ENCODE data around the gene CNTNAP5.
A peak's percentile ranks its signal among the peaks of the same experiment; 100 is the strongest.

CNTNAP5 gene

DNA sequence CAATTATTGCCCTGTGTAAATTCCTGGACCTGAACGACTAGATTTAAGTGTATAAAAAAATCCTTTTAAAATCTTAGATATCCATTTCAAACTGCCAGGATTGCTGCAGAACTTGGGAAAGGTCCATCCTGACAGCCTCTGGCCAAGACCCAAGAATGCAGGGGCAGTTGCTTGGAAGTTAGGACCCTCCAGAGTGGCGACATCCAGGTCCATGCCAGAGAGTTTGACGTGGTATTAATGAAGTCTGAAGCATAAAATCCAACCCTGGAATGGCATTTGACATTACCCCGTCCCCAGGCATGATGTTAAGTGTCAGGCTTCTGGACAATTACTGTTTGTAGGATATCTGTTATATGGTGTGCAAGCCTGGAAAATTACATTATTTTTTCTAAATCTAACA lies 810.2 kb downstream of the CNTNAP5 start:
- no CpG with 5 or more reads among the region's 4 CpGs for WGBS (ENCODE audit: extremely low coverage, insufficient coverage, low lambda C conversion rate)

DNA sequence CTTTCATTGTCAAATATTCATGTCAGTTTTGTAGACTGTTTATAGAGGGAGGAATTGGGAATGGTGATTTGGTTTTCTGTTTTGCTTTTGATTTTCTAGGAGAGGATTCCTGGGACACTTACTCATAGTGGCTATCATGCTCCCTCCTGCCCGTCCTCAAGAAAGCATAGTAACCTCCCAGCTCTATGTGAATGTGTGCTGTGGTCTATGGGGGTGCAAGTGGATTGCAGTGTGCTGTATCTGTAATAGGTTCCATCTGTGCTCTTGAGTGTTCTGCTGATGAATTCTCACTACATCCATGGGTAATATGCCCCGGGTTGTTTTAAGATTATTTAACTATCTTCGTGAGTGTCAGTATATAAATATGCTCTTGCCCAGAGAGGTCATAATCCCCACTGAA lies 811.3 kb downstream of the CNTNAP5 start:
- no peaks in the 10 kb centered on the region for H3K27me3 ChIP-seq (ENCODE audit: insufficient read depth, low read length, poor library complexity)
- WGBS (ENCODE audit: extremely low coverage, insufficient coverage, low lambda C conversion rate) = no CpG with 5 or more reads among the region's 3 CpGs
- no peak overlapping the region for H3K56ac ChIP-seq (ENCODE audit: low read length)
- no peaks in the 10 kb centered on the region for H3K79me1 ChIP-seq (ENCODE audit: low read length)
- H3K18ac ChIP-seq (ENCODE audit: low read length) = no peak overlapping the region
- no peak overlapping the region for H2AK5ac ChIP-seq (ENCODE audit: low read length)
- no peak overlapping the region for H4K5ac ChIP-seq (ENCODE audit: low read length)
- H3K27ac ChIP-seq (ENCODE audit: low read depth, low read length) = no peak overlapping the region
- no peak overlapping the region for H2BK15ac ChIP-seq (replicated peaks; ENCODE audit: low read depth)
- no peaks in the 10 kb centered on the region for H3K79me2 ChIP-seq (ENCODE audit: control insufficient read depth, insufficient read depth, low read length)
- DNase-seq = peak; percentile 1
- H3K9ac ChIP-seq (ENCODE audit: low read length) = no peak overlapping the region
- H2BK5ac ChIP-seq (ENCODE audit: low read length) = no peak overlapping the region
- H2BK120ac ChIP-seq (ENCODE audit: low read depth, low read length) = no peak overlapping the region
- H4K8ac ChIP-seq (ENCODE audit: low read depth, low read length) = no peak overlapping the region
- H3K4me3 ChIP-seq (ENCODE audit: low read length) = no peak overlapping the region
- H3K36me3 ChIP-seq (ENCODE audit: control insufficient read depth, insufficient read depth, low read length) = no peaks in the 10 kb centered on the region
- no peak overlapping the region for H3K4me2 ChIP-seq (ENCODE audit: low read length)
- no peak overlapping the region for H3K4ac ChIP-seq (ENCODE audit: low read depth, low read length)
- no peak overlapping the region for H3K23ac ChIP-seq (ENCODE audit: low read length)
- H3K4me1 ChIP-seq (ENCODE audit: control insufficient read depth, low read depth, low read length) = no peaks in the 10 kb centered on the region

More for the DNA sequence above, 810.2 kb downstream of the CNTNAP5 start:
- Histone ChIP-seq H3K56ac (ENCODE audit: low read length) (no peak overlapping the region), H2BK15ac (replicated peaks; ENCODE audit: low read depth) (no peak overlapping the region), H2BK120ac (ENCODE audit: low read depth, low read length) (no peak overlapping the region), H3K4me2 (ENCODE audit: low read length) (no peak overlapping the region), H3K4me3 (ENCODE audit: low read length) (no peak overlapping the region), H3K4me1 (ENCODE audit: control insufficient read depth, low read depth, low read length) (no peaks in the 10 kb centered on the region), H3K36me3 (ENCODE audit: control insufficient read depth, insufficient read depth, low read length) (no peaks in the 10 kb centered on the region), H3K18ac (ENCODE audit: low read length) (no peak overlapping the region), H3K27ac (ENCODE audit: low read depth, low read length) (no peak overlapping the region), H4K5ac (ENCODE audit: low read length) (no peak overlapping the region), H3K79me1 (ENCODE audit: low read length) (no peaks in the 10 kb centered on the region), H2BK5ac (ENCODE audit: low read length) (no peak overlapping the region), H3K27me3 (ENCODE audit: insufficient read depth, low read length, poor library complexity) (no peaks in the 10 kb centered on the region), H2AK5ac (ENCODE audit: low read length) (no peak overlapping the region), H3K9ac (ENCODE audit: low read length) (no peak overlapping the region), H3K79me2 (ENCODE audit: control insufficient read depth, insufficient read depth, low read length) (no peaks in the 10 kb centered on the region), H3K4ac (ENCODE audit: low read depth, low read length) (no peak overlapping the region), H3K23ac (ENCODE audit: low read length) (no peak overlapping the region), H4K8ac (ENCODE audit: low read depth, low read length) (no peak overlapping the region)
- DNase-seq = no peak

GRCh38 chr2:124837496-124837895 lies 812.4 kb downstream of the CNTNAP5 start:
- Histone ChIP-seq H3K23ac (ENCODE audit: low read length) (no peak overlapping the region), H2AK5ac (ENCODE audit: low read length) (no peak overlapping the region), H2BK5ac (ENCODE audit: low read length) (no peak overlapping the region), H3K79me1 (ENCODE audit: low read length) (no peaks in the 10 kb centered on the region), H3K36me3 (ENCODE audit: control insufficient read depth, insufficient read depth, low read length) (no peaks in the 10 kb centered on the region), H3K4me2 (ENCODE audit: low read length) (no peak overlapping the region), H4K8ac (ENCODE audit: low read depth, low read length) (no peak overlapping the region), H4K5ac (ENCODE audit: low read length) (no peak overlapping the region), H3K56ac (ENCODE audit: low read length) (no peak overlapping the region), H3K4me1 (ENCODE audit: control insufficient read depth, low read depth, low read length) (no peaks in the 10 kb centered on the region), H3K18ac (ENCODE audit: low read length) (no peak overlapping the region), H2BK120ac (ENCODE audit: low read depth, low read length) (no peak overlapping the region), H2BK15ac (replicated peaks; ENCODE audit: low read depth) (no peak overlapping the region), H3K27ac (ENCODE audit: low read depth, low read length) (no peak overlapping the region), H3K4ac (ENCODE audit: low read depth, low read length) (no peak overlapping the region), H3K9ac (ENCODE audit: low read length) (no peak overlapping the region), H3K27me3 (ENCODE audit: insufficient read depth, low read length, poor library complexity) (no peaks in the 10 kb centered on the region), H3K79me2 (ENCODE audit: control insufficient read depth, insufficient read depth, low read length) (no peaks in the 10 kb centered on the region), H3K4me3 (ENCODE audit: low read length) (no peak overlapping the region)
- no CpG with 5 or more reads among the region's 2 CpGs for WGBS (ENCODE audit: extremely low coverage, insufficient coverage, low lambda C conversion rate)
- no peak for DNase-seq

DNA sequence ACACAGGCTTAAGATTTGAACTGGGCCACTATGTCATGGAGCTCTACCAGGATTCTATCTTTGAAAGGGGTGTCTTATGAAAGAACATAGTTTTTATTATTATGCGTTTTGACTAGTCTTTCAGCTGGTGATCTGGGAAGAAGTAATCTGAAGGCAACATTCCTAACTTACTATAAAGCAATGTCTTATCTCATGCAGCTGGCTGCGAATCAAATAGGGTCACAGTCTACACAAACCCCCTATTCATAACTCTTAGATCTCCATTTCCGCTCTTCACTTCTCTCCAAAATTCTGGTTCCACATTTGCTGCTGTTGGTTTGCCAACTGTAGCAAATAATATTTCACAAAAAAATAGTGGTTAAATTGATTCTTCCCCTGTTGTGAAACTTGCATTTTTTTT lies 813.3 kb downstream of the CNTNAP5 start:
- Histone ChIP-seq H2BK15ac (replicated peaks; ENCODE audit: low read depth) (no peak overlapping the region), H2AK5ac (ENCODE audit: low read length) (no peak overlapping the region), H3K9ac (ENCODE audit: low read length) (no peak overlapping the region), H3K79me1 (ENCODE audit: low read length) (no peaks in the 10 kb centered on the region), H3K56ac (ENCODE audit: low read length) (no peak overlapping the region), H3K4me1 (ENCODE audit: control insufficient read depth, low read depth, low read length) (no peaks in the 10 kb centered on the region), H3K18ac (ENCODE audit: low read length) (no peak overlapping the region), H3K4ac (ENCODE audit: low read depth, low read length) (no peak overlapping the region), H3K4me2 (ENCODE audit: low read length) (no peak overlapping the region), H2BK5ac (ENCODE audit: low read length) (no peak overlapping the region), H3K27me3 (ENCODE audit: insufficient read depth, low read length, poor library complexity) (no peaks in the 10 kb centered on the region), H3K27ac (ENCODE audit: low read depth, low read length) (no peak overlapping the region), H3K23ac (ENCODE audit: low read length) (no peak overlapping the region), H4K8ac (ENCODE audit: low read depth, low read length) (no peak overlapping the region), H3K36me3 (ENCODE audit: control insufficient read depth, insufficient read depth, low read length) (no peaks in the 10 kb centered on the region), H3K4me3 (ENCODE audit: low read length) (no peak overlapping the region), H4K5ac (ENCODE audit: low read length) (no peak overlapping the region), H2BK120ac (ENCODE audit: low read depth, low read length) (no peak overlapping the region), H3K79me2 (ENCODE audit: control insufficient read depth, insufficient read depth, low read length) (no peaks in the 10 kb centered on the region)
- no CpG with 5 or more reads among the region's 3 CpGs for WGBS (ENCODE audit: extremely low coverage, insufficient coverage, low lambda C conversion rate)
- no peak for DNase-seq

DNA sequence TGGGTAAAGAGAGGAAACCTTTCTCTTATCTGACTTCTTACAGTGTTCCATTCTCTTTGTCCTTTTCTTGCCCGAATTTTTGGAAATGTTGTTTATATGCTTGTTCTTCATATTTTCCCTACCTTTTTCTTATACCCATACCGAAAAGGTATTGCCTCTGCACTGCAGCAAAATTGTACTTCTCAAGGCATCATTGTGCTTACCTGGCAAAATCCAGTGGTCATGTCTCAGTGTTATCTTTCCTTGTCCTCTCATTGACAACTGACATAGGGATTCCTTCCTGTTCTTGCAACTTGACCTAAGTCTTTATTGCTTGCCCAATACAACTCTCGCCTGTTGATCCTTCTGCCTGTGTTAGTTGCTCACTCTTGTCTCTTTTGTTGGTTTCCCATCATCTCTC lies 842.2 kb downstream of the CNTNAP5 start:
- H3K27ac ChIP-seq (ENCODE audit: low read depth, low read length) = no peak overlapping the region
- no peak overlapping the region for H3K18ac ChIP-seq (ENCODE audit: low read length)
- H4K8ac ChIP-seq (ENCODE audit: low read depth, low read length) = no peak overlapping the region
- no peak overlapping the region for H2BK5ac ChIP-seq (ENCODE audit: low read length)
- no peak overlapping the region for H2BK15ac ChIP-seq (replicated peaks; ENCODE audit: low read depth)
- no peak overlapping the region for H3K4ac ChIP-seq (ENCODE audit: low read depth, low read length)
- no peaks in the 10 kb centered on the region for H3K36me3 ChIP-seq (ENCODE audit: control insufficient read depth, insufficient read depth, low read length)
- no peak overlapping the region for H3K9ac ChIP-seq (ENCODE audit: low read length)
- H3K79me2 ChIP-seq (ENCODE audit: control insufficient read depth, insufficient read depth, low read length) = no peaks in the 10 kb centered on the region
- H2AK5ac ChIP-seq (ENCODE audit: low read length) = no peak overlapping the region
- H3K56ac ChIP-seq (ENCODE audit: low read length) = no peak overlapping the region
- H3K4me3 ChIP-seq (ENCODE audit: low read length) = no peak overlapping the region
- no peaks in the 10 kb centered on the region for H3K27me3 ChIP-seq (ENCODE audit: insufficient read depth, low read length, poor library complexity)
- H3K79me1 ChIP-seq (ENCODE audit: low read length) = no peaks in the 10 kb centered on the region
- no peaks in the 10 kb centered on the region for H3K4me1 ChIP-seq (ENCODE audit: control insufficient read depth, low read depth, low read length)
- no peak overlapping the region for H2BK120ac ChIP-seq (ENCODE audit: low read depth, low read length)
- DNase-seq = no peak
- no CpG with 5 or more reads among the region's 3 CpGs for WGBS (ENCODE audit: extremely low coverage, insufficient coverage, low lambda C conversion rate)
- no peak overlapping the region for H3K4me2 ChIP-seq (ENCODE audit: low read length)
- H3K23ac ChIP-seq (ENCODE audit: low read length) = no peak overlapping the region
- H4K5ac ChIP-seq (ENCODE audit: low read length) = no peak overlapping the region

DNA sequence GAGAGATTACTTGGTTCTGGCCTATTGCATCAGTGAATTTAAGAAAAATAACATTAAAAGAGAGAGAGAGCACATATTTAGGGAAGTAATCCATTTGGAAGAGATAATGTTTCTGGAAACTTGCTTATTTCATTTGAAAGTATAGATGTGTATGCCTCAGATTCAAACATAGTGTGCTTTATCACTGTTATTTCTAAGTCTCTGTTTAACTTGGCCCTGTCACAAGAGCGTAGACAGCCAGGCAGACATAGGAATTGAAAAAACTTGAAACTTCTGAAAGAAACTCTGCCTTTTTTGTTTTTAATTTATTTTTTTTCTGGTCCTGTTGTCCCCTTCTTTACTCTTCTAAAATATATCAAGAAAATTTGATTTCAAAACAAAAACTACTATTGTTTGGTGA lies 849.1 kb downstream of the CNTNAP5 start:
- no CpG with 5 or more reads among the region's 1 CpG for WGBS (ENCODE audit: extremely low coverage, insufficient coverage, low lambda C conversion rate)
- no peak overlapping the region for H3K18ac ChIP-seq (ENCODE audit: low read length)
- H3K9ac ChIP-seq (ENCODE audit: low read length) = no peak overlapping the region
- H4K8ac ChIP-seq (ENCODE audit: low read depth, low read length) = no peak overlapping the region
- no peak overlapping the region for H3K23ac ChIP-seq (ENCODE audit: low read length)
- H2BK5ac ChIP-seq (ENCODE audit: low read length) = no peak overlapping the region
- H2BK120ac ChIP-seq (ENCODE audit: low read depth, low read length) = no peak overlapping the region
- no peaks in the 10 kb centered on the region for H3K79me1 ChIP-seq (ENCODE audit: low read length)
- H3K36me3 ChIP-seq (ENCODE audit: control insufficient read depth, insufficient read depth, low read length) = no peaks in the 10 kb centered on the region
- no peak overlapping the region for H2BK15ac ChIP-seq (replicated peaks; ENCODE audit: low read depth)
- no peak for DNase-seq
- no peak overlapping the region for H3K27ac ChIP-seq (ENCODE audit: low read depth, low read length)
- no peaks in the 10 kb centered on the region for H3K79me2 ChIP-seq (ENCODE audit: control insufficient read depth, insufficient read depth, low read length)
- H3K4me3 ChIP-seq (ENCODE audit: low read length) = no peak overlapping the region
- H2AK5ac ChIP-seq (ENCODE audit: low read length) = no peak overlapping the region
- H3K4me1 ChIP-seq (ENCODE audit: control insufficient read depth, low read depth, low read length) = no peaks in the 10 kb centered on the region
- no peak overlapping the region for H4K5ac ChIP-seq (ENCODE audit: low read length)
- no peaks in the 10 kb centered on the region for H3K27me3 ChIP-seq (ENCODE audit: insufficient read depth, low read length, poor library complexity)
- H3K4me2 ChIP-seq (ENCODE audit: low read length) = no peak overlapping the region
- H3K4ac ChIP-seq (ENCODE audit: low read depth, low read length) = no peak overlapping the region
- H3K56ac ChIP-seq (ENCODE audit: low read length) = no peak overlapping the region
